ENCODE measurements around the gene ALDH3B1.

Gene ALDH3B1

GRCh38 chr11:68047437-68048290, 37.5 kb downstream of the ALDH3B1 start:
- no peak for DNase-seq

GRCh38 chr11:68048681-68049508, 38.8 kb downstream of the ALDH3B1 start:
- no peak for DNase-seq

- no peak for DNase-seq
Measured at GRCh38 chr11:68049509-68050370, 39.6 kb downstream of the ALDH3B1 start.

- no peak for DNase-seq
Measured at GRCh38 chr11:68050371-68050841, 40.3 kb downstream of the ALDH3B1 start.

GRCh38 chr11:68051191-68052136, 41.3 kb downstream of the ALDH3B1 start:
- no peak for DNase-seq

- no peak for DNase-seq
Measured at GRCh38 chr11:68052137-68052873, 42.2 kb downstream of the ALDH3B1 start.

GRCh38 chr11:68053117-68053516, 43.0 kb downstream of the ALDH3B1 start:
- no peak for DNase-seq

- no peak for DNase-seq
Measured at GRCh38 chr11:68053981-68054812, 44.1 kb downstream of the ALDH3B1 start.

- DNase-seq: no peak
Measured at GRCh38 chr11:68056317-68057285, 46.5 kb downstream of the ALDH3B1 start.

- no peak for DNase-seq
Measured at GRCh38 chr11:68057807-68058206, 47.7 kb downstream of the ALDH3B1 start.

- DNase-seq: no peak
Measured at GRCh38 chr11:68061508-68061907, 51.4 kb downstream of the ALDH3B1 start.

GRCh38 chr11:68064926-68065325, 54.8 kb downstream of the ALDH3B1 start:
- DNase-seq: no peak

GRCh38 chr11:68065841-68066240, 55.7 kb downstream of the ALDH3B1 start:
- DNase-seq: no peak

- no peak for DNase-seq
Measured at GRCh38 chr11:68066742-68067141, 56.6 kb downstream of the ALDH3B1 start.

GRCh38 chr11:68067991-68068390, 57.9 kb downstream of the ALDH3B1 start:
- DNase-seq: no peak

GRCh38 chr11:68071281-68072048, 61.3 kb downstream of the ALDH3B1 start:
- DNase-seq: no peak

- no peak for DNase-seq
Measured at GRCh38 chr11:68074584-68075352, 64.6 kb downstream of the ALDH3B1 start.
